K562 (cell line): ENCODE results near the gene NUDT6. TPM values are rescaled to one million over a fixed set of nuclear protein-coding genes. Genes with fewer than 3 reads are reported as not detected.
A peak's percentile ranks its signal among the peaks of the same experiment; 100 is the strongest.

Source experiments
- ARNT ChIP-seq, 2 experiments: fragments of 450-650 bp; IDR thresholded peaks; 2 replicates each; pipeline ENCODE4 v1.6.1; 2016; ENCODE audit warnings: mild to moderate bottlenecking in 1 of 2
- DIDO1 ChIP-seq: fragments of 450-650 bp; IDR thresholded peaks from 2 replicates; pipeline ENCODE4 v1.6.1; 2016; ENCODE audit warnings: low read depth, missing biosample characterization, missing genetic modification characterization
- EHMT2 ChIP-seq: fragments of 450-650 bp; IDR thresholded peaks from 2 replicates; pipeline ENCODE4 v1.6.1; 2018; ENCODE audit warnings: antibody characterized with exemption
- FOXO4 ChIP-seq: fragments of 450-650 bp; formaldehyde crosslinking; IDR thresholded peaks from 2 replicates; pipeline ENCODE4 v1.4.0; 2020; ENCODE audit warnings: mild to moderate bottlenecking, moderate library complexity
- HMBOX1 ChIP-seq: sonication (generic); IDR thresholded peaks from 2 replicates; pipeline ENCODE4 v1.6.1; 2016
- KLF6 ChIP-seq: fragments of 250-450 bp; sonication (Bioruptor Pico); IDR thresholded peaks from 2 replicates; pipeline ENCODE4 v1.4.0; 2020; ENCODE audit warnings: mild to moderate bottlenecking, moderate library complexity, borderline replicate concordance
- MIER1 ChIP-seq: fragments of 450-650 bp; IDR thresholded peaks from 2 replicates; pipeline ENCODE4 v1.6.1; 2016; ENCODE audit warnings: antibody characterized with exemption, mild to moderate bottlenecking, low read depth
- MTA2 ChIP-seq: fragments of 450-650 bp; IDR thresholded peaks from 2 replicates; pipeline ENCODE4 v1.6.1; 2016; ENCODE audit warnings: low read depth
- NKRF ChIP-seq: fragments of 450-650 bp; IDR thresholded peaks from 2 replicates; pipeline ENCODE4 v1.6.1; 2016; ENCODE audit warnings: borderline replicate concordance
- RCOR1 ChIP-seq, 2 experiments: IDR thresholded peaks; 2 replicates each; pipeline ENCODE4 v1.6.1; 2012; ENCODE audit warnings: low read depth in 2 of 2, low read length in 2 of 2, borderline replicate concordance in 1 of 2, improper control_type of control experiment in 1 of 2
- SETDB1 ChIP-seq: IDR thresholded peaks from one replicate; pipeline ENCODE4 v1.6.1; 2012; ENCODE audit warnings: low read length, control low read depth, inconsistent platforms
- SFPQ ChIP-seq: fragments of 200-400 bp; formaldehyde crosslinking; IDR thresholded peaks from 2 replicates; pipeline ENCODE4 v1.6.1; 2017; ENCODE audit warnings: mild to moderate bottlenecking, low read depth, low read length, moderate library complexity
- SIX5 ChIP-seq, 2 experiments: IDR thresholded peaks; 2 replicates each; pipeline ENCODE4 v1.6.1; 2011; ENCODE audit warnings: low read length in 2 of 2, borderline replicate concordance in 1 of 2, low read depth in 1 of 2, mild to moderate bottlenecking in 1 of 2, moderate library complexity in 1 of 2; ENCODE audit not compliant: insufficient read depth in 1 of 2
- STAT5A ChIP-seq: IDR thresholded peaks from 2 replicates; pipeline ENCODE4 v1.6.1; 2012; ENCODE audit warnings: low read length, inconsistent platforms, borderline replicate concordance
- TAF7 ChIP-seq: fragments of 450-650 bp; IDR thresholded peaks from 2 replicates; pipeline ENCODE4 v1.6.1; 2016; ENCODE audit warnings: missing genetic modification characterization, missing compliant biosample characterization
- ZBTB33 ChIP-seq: sonication (generic); formaldehyde crosslinking; IDR thresholded peaks from 2 replicates; pipeline ENCODE4 v1.8.1; 2023; ENCODE audit warnings: mild to moderate bottlenecking, missing genetic modification reagents
- ZNF124 ChIP-seq: sonication (generic); formaldehyde crosslinking; IDR thresholded peaks from 2 replicates; pipeline ENCODE4 v1.8.1; 2022; ENCODE audit warnings: missing genetic modification reagents
- polyA plus RNA-seq, 8 experiments: library from polyadenylated mRNA; depleted of rRNA in 4 of 8; stranded (reverse) in 5 of 8; unstranded in 3 of 8; fragments of >200 nt; fragmentation: Nextera tagmentation in 2 of 8; fragmentation: Illumina TruSeq in 1 of 8; extraction: Ambion mirVana in 2 of 8; extraction: Trizol in 1 of 8; gene quantifications; 2 replicates each; pipeline versions ENCODE4 v1.2.1 to v1.2.3, GENCODE V29; 2011 to 2014; ENCODE audit warnings: inconsistent platforms in 1 of 8, missing spikeins in 1 of 8
- total RNA-seq, 7 experiments: library from RNA; depleted of rRNA in 6 of 7; stranded (reverse); fragments of >200 nt in 6 of 7; fragmentation: Illumina TruSeq in 2 of 7; extraction: Trizol in 2 of 7; gene quantifications; 2 replicates each; pipeline versions ENCODE4 v1.2.1 to v1.2.3, GENCODE V29; 2011 to 2021; ENCODE audit warnings: low replicate concordance in 1 of 7

Gene NUDT6
- total and polyA plus RNA-seq, 9 of the 15 experiments (the other 6 are each of a cell fraction or from before 2014, with no cell fraction given), result 9.4 to 18.1 (median 13.4) TPM

GRCh38 chr4:122922877-122923511, 597 bp upstream of the NUDT6 start (continued):
- TF ChIP-seq STAT5A, result peak; percentile 49
- TF ChIP-seq SFPQ, result no peak
- TF ChIP-seq ZBTB33 (CRISPR knock-in tag), result no peak
- no peak for TF ChIP-seq FOXO4
- peak; percentile 91 for TF ChIP-seq NKRF
- peak; percentile 72 for TF ChIP-seq MTA2
- no peak for TF ChIP-seq KLF6 (CRISPR knock-in tag)
- 0 out of 2 replicates have a peak, but pooled peaks have one; percentile 14 for TF ChIP-seq EHMT2
- TF ChIP-seq HMBOX1, result 0 out of 2 replicates have a peak, but pooled peaks have one; percentile 29
- TF ChIP-seq TAF7 (tag), result no peak
- TF ChIP-seq MIER1, result no peak
- peak in 1 of 2 experiments; percentile 56; a peak in 2 of 4 replicates for TF ChIP-seq RCOR1 (IDR thresholded peaks at IDR 0.05; ENCODE audit: borderline replicate concordance in 1 of 2, low read depth in 2 of 2, low read length in 2 of 2)
- peak in 1 of 2 experiments; percentile 88; a peak in 1 of 4 replicates for TF ChIP-seq ARNT (IDR thresholded peaks at IDR 0.05)
- TF ChIP-seq SETDB1, result no peak
- TF ChIP-seq ZNF124 (CRISPR knock-in tag), result no peak
- TF ChIP-seq SIX5 (IDR thresholded peaks at IDR 0.05; ENCODE audit: borderline replicate concordance in 1 of 2, insufficient read depth in 1 of 2, low read depth in 1 of 2, low read length in 2 of 2), result no peak
- TF ChIP-seq DIDO1 (tag), result peak; percentile 68
